Endothelial cell of umbilical vein (primary cell): ENCODE data around the gene LRP2BP. TPM values are rescaled to one million over a fixed set of nuclear protein-coding genes. Genes with fewer than 3 reads are reported as not detected.

ENCODE experiments used
- Bru-seq: library from RNA; stranded (reverse); fragments of 400-500 nt; gene quantifications from one replicate; lab custom pipeline; 2021; lab: Mats Ljungman, UMichigan
- BruChase-seq, 2 experiments: library from RNA; stranded (reverse); fragments of 400-500 nt; gene quantifications; one replicate each; lab custom pipeline; 2021; lab: Mats Ljungman, UMichigan
- BruUV-seq: library from RNA; stranded (reverse); fragments of 400-500 nt; replicated peaks from 2 replicates; lab custom pipeline; 2021; lab: Mats Ljungman, UMichigan
- CTCF ChIA-PET: fragments of 300-600, 350-600 bp; sonication (Branson Sonifier 250); formaldehyde crosslinking; loops from one replicate; lab custom pipeline; 2021; ENCODE audit warnings: antibody characterized with exemption, inconsistent platforms; lab: Charles Lee
- POLR2A ChIA-PET: fragments of 300-600, 350-600 bp; sonication (Branson Sonifier 250); formaldehyde crosslinking; loops from one replicate; lab custom pipeline; 2021; ENCODE audit warnings: antibody characterized with exemption, inconsistent platforms; lab: Charles Lee
- DNase-seq: peaks from one replicate; pipeline ENCODE4 v3.0.0-alpha.2; 2011; ENCODE audit warnings: low read depth, low spot score
- FAIRE-seq: peaks from 2 replicates; lab custom pipeline; 2011; peaks lifted over from hg19 to GRCh38; lab: Jason Lieb, UNC
- H2AFZ ChIP-seq: 2 replicates; pipeline ENCODE4 v1.6.0; 2012; ENCODE audit warnings: low read depth, low read length, control low read depth, inconsistent platforms
- H3K27ac ChIP-seq: 2 replicates; pipeline ENCODE4 v1.5.1; 2011; ENCODE audit warnings: low read depth, mild to moderate bottlenecking, control low read depth, low read length, moderate library complexity; ENCODE audit not compliant: insufficient read depth
- H3K27me3 ChIP-seq, 2 experiments: 2 replicates each; pipeline versions ENCODE4 v1.6.0 to v1.6.1; 2011; ENCODE audit warnings: low read length in 2 of 2, mixed read lengths in 1 of 2; ENCODE audit not compliant: control insufficient read depth in 2 of 2, insufficient read depth in 2 of 2
- H3K36me3 ChIP-seq, 2 experiments: 2 replicates in 1 of 2; 3 replicates in 1 of 2; pipeline ENCODE4 v1.5.1; 2011; ENCODE audit warnings: low read length in 2 of 2, mild to moderate bottlenecking in 1 of 2, moderate library complexity in 1 of 2; ENCODE audit not compliant: control insufficient read depth in 2 of 2, insufficient read depth in 2 of 2; ENCODE audit errors: extremely low read depth in 1 of 2
- H3K4me1 ChIP-seq: 3 replicates; pipeline ENCODE4 v1.5.1; 2011; ENCODE audit warnings: mild to moderate bottlenecking, low read length; ENCODE audit not compliant: control insufficient read depth, insufficient read depth; ENCODE audit errors: extremely low read depth
- H3K4me2 ChIP-seq: 2 replicates; pipeline ENCODE4 v1.6.1; 2011; ENCODE audit warnings: low read length, control low read depth, mixed read lengths; ENCODE audit not compliant: insufficient read depth
- H3K4me3 ChIP-seq, 3 experiments: fragments of 200-600 bp in 1 of 3; sonication (generic), shearing (Covaris generic) in 1 of 3; replicated peaks in 1 of 3; 2 replicates each; pipeline ENCODE4 v1.5.1; 2011 to 2016; ENCODE audit warnings: control low read depth in 3 of 3, low read length in 3 of 3, mild to moderate bottlenecking in 2 of 3, inconsistent platforms in 1 of 3, low read depth in 1 of 3, moderate library complexity in 1 of 3; ENCODE audit not compliant: insufficient read depth in 1 of 3
- H3K79me2 ChIP-seq: 2 replicates; pipeline ENCODE4 v1.6.0; 2012; ENCODE audit warnings: low read length, inconsistent platforms; ENCODE audit not compliant: control insufficient read depth, insufficient read depth
- H3K9ac ChIP-seq: replicated peaks from 2 replicates; pipeline ENCODE3; 2011; ENCODE audit warnings: low read length, control low read depth; ENCODE audit not compliant: insufficient read depth; ENCODE audit errors: extremely low read depth
- H3K9me1 ChIP-seq: replicated peaks from 3 replicates; pipeline ENCODE4 v1.6.0; 2011; ENCODE audit warnings: mild to moderate bottlenecking, low read length; ENCODE audit not compliant: control insufficient read depth, insufficient read depth; ENCODE audit errors: extremely low read depth
- H3K9me3 ChIP-seq: replicated peaks from 2 replicates; pipeline ENCODE4 v1.5.1; 2012; ENCODE audit warnings: low read length, inconsistent platforms; ENCODE audit not compliant: control insufficient read depth, insufficient read depth
- H4K20me1 ChIP-seq: replicated peaks from 2 replicates; pipeline ENCODE3; 2011; ENCODE audit warnings: mild to moderate bottlenecking, low read length; ENCODE audit not compliant: control insufficient read depth, insufficient read depth; ENCODE audit errors: extremely low read depth
- EZH2 ChIP-seq: IDR thresholded peaks from 2 replicates; pipeline ENCODE4 v1.6.1; 2012; ENCODE audit warnings: borderline replicate concordance, low read depth, mild to moderate bottlenecking, moderate library complexity, low read length, inconsistent platforms; ENCODE audit not compliant: severe bottlenecking
- FOS ChIP-seq: IDR thresholded peaks from 2 replicates; pipeline ENCODE4 v1.6.1; 2011; ENCODE audit warnings: mild to moderate bottlenecking, low read length, moderate library complexity, borderline replicate concordance; ENCODE audit not compliant: insufficient read depth
- GATA2 ChIP-seq: IDR thresholded peaks from 2 replicates; pipeline ENCODE4 v1.7.0; 2011; ENCODE audit warnings: low read depth, mild to moderate bottlenecking, moderate library complexity, mixed read lengths, low read length; ENCODE audit not compliant: insufficient read length, insufficient read depth
- JUN ChIP-seq: IDR thresholded peaks from 2 replicates; pipeline ENCODE4 v1.6.1; 2011; ENCODE audit warnings: borderline replicate concordance, low read depth; ENCODE audit not compliant: insufficient read length, insufficient read depth
- MAX ChIP-seq: IDR thresholded peaks from 2 replicates; pipeline ENCODE4 v1.6.1; 2011; ENCODE audit not compliant: insufficient read depth, insufficient read length
- MYC ChIP-seq: IDR thresholded peaks from one replicate; pipeline ENCODE4 v1.6.1; 2011; ENCODE audit warnings: mild to moderate bottlenecking, low read depth, low read length
- POLR2A ChIP-seq: IDR thresholded peaks from 2 replicates; pipeline ENCODE4 v1.6.1; 2012; ENCODE audit warnings: low read depth, mild to moderate bottlenecking, control low read depth, low read length
- POLR2AphosphoS5 ChIP-seq: IDR thresholded peaks from 2 replicates; pipeline ENCODE4 v1.6.1; 2012; ENCODE audit warnings: low read depth, mild to moderate bottlenecking, control low read depth, low read length, moderate library complexity; ENCODE audit not compliant: insufficient read depth
- dilution Hi-C: fragments of 300-500 bp; cut with MboI; formaldehyde crosslinking; loops from one replicate; pipeline ENCODE4 v1.15.0; 2019; ENCODE audit warnings: low sequenced_read_pairs; ENCODE audit not compliant: extremely low pct_ligation_motif_present
- intact Hi-C: fragments of 100-400 bp; cut with micrococcal nuclease; formaldehyde crosslinking; loops from one replicate; pipeline ENCODE4 v1.10.0; 2022
- long read RNA-seq: library from polyadenylated mRNA; stranded (forward); transcript quantifications from one replicate; pipeline ENCODE4 v2.0.0, GENCODE V29; 2021
- polyA minus RNA-seq, 3 experiments: library from RNA; depleted of rRNA, polyadenylated mRNA; stranded (reverse); fragments of >200 nt; gene quantifications; 1 replicate in 1 of 3; 2 replicates in 2 of 3; pipeline ENCODE4 v1.2.3, GENCODE V29; 2011
- polyA plus RNA-seq, 4 experiments: library from polyadenylated mRNA; depleted of rRNA in 3 of 4; stranded (reverse) in 3 of 4; unstranded in 1 of 4; fragments of >200 nt; gene quantifications; 2 replicates each; pipeline versions ENCODE4 v1.2.1 to v1.2.3, GENCODE V29; 2011 to 2012; ENCODE audit warnings: missing spikeins in 1 of 4
- total RNA-seq: library from RNA; stranded (reverse); gene quantifications from 2 replicates; pipeline ENCODE4 v1.2.3, GENCODE V29; 2021

Gene LRP2BP
- total RNA-seq (0.32 and 0.53 TPM in 2 replicates), polyA plus RNA-seq (0.16 and 0.18 TPM in 2 replicates), polyA minus RNA-seq (0.28 and 1.2 TPM in 2 replicates), Bru-seq, nascent RNA (percentile 37 among the genes with signal in this experiment), BruChase-seq, experiment 1, labeled RNA remaining after a 6-hour chase (percentile 47 among the genes with signal in this experiment), BruChase-seq, experiment 2, labeled RNA remaining after a 2-hour chase (percentile 46 among the genes with signal in this experiment)
- polyA plus RNA-seq (2011; cell fraction: cytosol; rRNA removed), result 0.16 and 0.23 TPM in 2 replicates
- 0.91 and 1.0 TPM in 2 replicates for polyA plus RNA-seq (2011; cell fraction: nucleus; rRNA removed)
- 0.50 and 0.71 TPM in 2 replicates for polyA plus RNA-seq (2012)
- 0.20 TPM for polyA minus RNA-seq (2011; cell fraction: cytosol; rRNA and poly(A)+ RNA removed)
- polyA minus RNA-seq (2011; cell fraction: nucleus; rRNA and poly(A)+ RNA removed), result 2.3 and 3.8 TPM in 2 replicates
- long read RNA-seq, partial matches to known transcripts, result 0 of 6 reads
- long read RNA-seq, other reads (novel, unspliced or antisense), result 6 of 6 reads

- H4K20me1 ChIP-seq, result no peaks in the 10 kb centered on the region
- DNase-seq (peak; percentile 46), FAIRE-seq (no peak)
- dilution Hi-C loops, result loop anchor here (25.0 kb wide), 1 partner anchor 108 kb away; no protein-coding TSS in a partner anchor
- H3K9ac ChIP-seq, result peak within 1 kb of the TSS; percentile 95
- peak within 1 kb of the TSS; percentile 96 for H3K27ac ChIP-seq
- no peaks in the 10 kb centered on the region for H3K36me3 ChIP-seq
- BruUV-seq, result TSS peak; percentile 67
- POLR2A ChIA-PET, result interaction anchor here (1.4 to 1.7 kb wide), 2 partner anchors 11 to 30 kb away, joined by 3 to 5 read pairs; no protein-coding TSS in a partner anchor
- H2AFZ ChIP-seq, result peak within 1 kb of the TSS; percentile 93
- H3K4me1 ChIP-seq, result peaks cover 36% of the 10 kb centered on the region
- H3K79me2 ChIP-seq, result no peaks in the 10 kb centered on the region
- intact Hi-C loops, result loop anchor here (1.0 to 5.0 kb wide), 3 partner anchors 10 to 642 kb away; no protein-coding TSS in a partner anchor
- H3K9me1 ChIP-seq, result no peaks in the 10 kb centered on the region
- CTCF ChIA-PET, result interaction anchor here (1.0 to 4.2 kb wide), 7 partner anchors 10 to 643 kb away, joined by 3 to 24 read pairs (median 9); partner anchors contain the start of genes SNX25 and UFSP2
- H3K4me3 ChIP-seq, result peak within 1 kb of the TSS; percentile 54 to 90 (median 87)
- TF ChIP-seq POLR2AphosphoS5 (no peak), JUN (peak; percentile 41)
- no peaks in the 10 kb centered on the region for H3K9me3 ChIP-seq
- peak within 1 kb of the TSS; percentile 99 for H3K4me2 ChIP-seq
- no peaks in the 10 kb centered on the region for H3K27me3 ChIP-seq
These were observed at the start of gene LRP2BP for GRCh38 chr4:185395238-185395955. Gene LRP2BP, minus strand, starts transcription at chr4:185395924. Its CDS starts 17,738 bp downstream, at chr4:185378186.

GRCh38 chr4:185445209-185445608 is 49.5 kb upstream of the LRP2BP start:
- BruUV-seq, result no TSS peak
- Histone ChIP-seq H3K9ac (no peak overlapping the region), H3K79me2 (no peaks in the 10 kb centered on the region), H2AFZ (no peak overlapping the region), H4K20me1 (no peaks in the 10 kb centered on the region), H3K9me3 (no peaks in the 10 kb centered on the region), H3K27ac (no peak overlapping the region), H3K36me3 (no peaks in the 10 kb centered on the region), H3K4me2 (no peak overlapping the region), H3K4me1 (no peaks in the 10 kb centered on the region), H3K27me3 (no peaks in the 10 kb centered on the region), H3K4me3 (no peak overlapping the region), H3K9me1 (no peaks in the 10 kb centered on the region)
- POLR2A ChIA-PET, result no interaction called here
- dilution Hi-C loops (no loop called here), intact Hi-C loops (no loop called here)
- FAIRE-seq (no peak), DNase-seq (no peak)
- no peak for TF ChIP-seq POLR2A
- TF ChIP-seq EZH2, result no peak
- no peak for TF ChIP-seq MAX
- no peak for TF ChIP-seq MYC
- TF ChIP-seq POLR2AphosphoS5, result no peak
- TF ChIP-seq GATA2, result peak; percentile 14
- no peak for TF ChIP-seq JUN
- TF ChIP-seq FOS, result peak; percentile 24
- CTCF ChIA-PET, result no interaction called here
